ENCODE data around the gene TMEM164.
"Not testable (repeated sequence)": the region's sequence is repeated elsewhere in the genome, so short reads cannot be mapped to it uniquely, and the experiment has no call there.

Gene TMEM164

DNA sequence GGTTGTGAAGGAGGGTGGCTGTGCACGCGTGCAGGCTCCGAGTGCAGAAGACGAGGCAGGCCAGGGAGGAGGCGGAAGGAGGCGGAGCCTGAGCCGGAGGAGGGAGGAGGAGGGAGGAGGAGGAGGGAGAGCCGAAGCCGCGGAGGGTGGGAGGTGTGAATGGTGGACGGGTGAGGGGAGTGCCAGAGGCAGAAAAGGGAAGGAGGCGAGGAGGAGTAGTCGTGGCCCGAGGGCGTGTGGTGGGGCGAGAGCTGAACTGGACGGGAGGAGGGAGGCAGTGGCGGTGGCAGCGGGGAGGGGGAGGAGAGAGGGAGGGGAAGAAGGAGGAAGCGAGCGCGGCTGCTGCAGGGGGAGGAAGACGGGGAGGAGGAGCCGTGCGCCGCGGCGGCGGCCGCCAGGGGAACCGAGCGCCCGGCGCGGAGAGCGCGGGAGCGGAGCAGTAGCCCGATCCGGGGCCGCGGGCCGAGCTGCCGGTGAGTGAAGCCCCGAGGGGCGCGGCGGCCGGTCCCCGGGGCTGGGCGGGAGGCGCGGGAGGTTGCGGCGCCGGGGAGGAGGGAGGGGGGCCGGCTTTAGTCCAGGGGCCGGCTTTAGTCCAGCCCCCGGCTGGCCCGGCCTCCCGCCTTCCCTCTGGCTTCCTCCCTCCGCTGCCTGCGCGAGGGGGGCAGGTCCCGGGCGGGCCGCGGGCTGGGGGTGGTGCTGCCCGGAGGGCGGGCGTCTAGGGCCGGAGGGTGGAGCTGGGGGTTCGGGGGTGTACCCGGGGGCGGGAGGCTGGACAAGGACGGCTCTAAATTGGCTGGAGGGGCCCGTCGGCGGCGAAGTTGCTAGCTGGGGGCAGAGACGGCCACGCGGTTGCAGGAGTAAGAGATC, at the start of gene TMEM164:
Gene TMEM164, plus strand, starts transcription at position 815 of the 867 bp plus-strand sequence. CDS start 661 bp downstream, outside the sequence.
- peak; percentile 66 for DNase-seq (ENCODE audit: low read depth)

GRCh38 chrX:109954333-109954732, 48.6 kb upstream of the TMEM164 start:
- no peak for DNase-seq (ENCODE audit: low read depth)

DNA sequence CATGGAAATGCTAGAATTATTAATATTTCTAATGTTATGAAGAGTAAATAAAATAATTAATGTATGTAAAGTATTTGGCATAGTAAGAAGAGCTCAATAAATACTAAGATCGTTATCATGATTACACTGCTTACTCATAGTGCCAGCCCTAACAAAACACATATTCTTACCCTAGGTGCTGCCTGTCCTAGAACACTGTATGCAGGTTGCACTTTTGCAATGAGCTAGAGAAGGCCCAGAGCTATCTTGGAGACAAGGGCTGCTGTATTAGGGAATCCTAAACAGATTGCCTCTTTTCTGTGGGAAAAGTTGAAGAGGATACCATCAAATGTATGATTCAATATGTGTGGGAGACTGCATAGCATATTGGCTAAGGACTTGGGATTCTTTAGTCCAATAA, 48.0 kb upstream of the TMEM164 start:
- no peak for DNase-seq (ENCODE audit: low read depth)

DNA sequence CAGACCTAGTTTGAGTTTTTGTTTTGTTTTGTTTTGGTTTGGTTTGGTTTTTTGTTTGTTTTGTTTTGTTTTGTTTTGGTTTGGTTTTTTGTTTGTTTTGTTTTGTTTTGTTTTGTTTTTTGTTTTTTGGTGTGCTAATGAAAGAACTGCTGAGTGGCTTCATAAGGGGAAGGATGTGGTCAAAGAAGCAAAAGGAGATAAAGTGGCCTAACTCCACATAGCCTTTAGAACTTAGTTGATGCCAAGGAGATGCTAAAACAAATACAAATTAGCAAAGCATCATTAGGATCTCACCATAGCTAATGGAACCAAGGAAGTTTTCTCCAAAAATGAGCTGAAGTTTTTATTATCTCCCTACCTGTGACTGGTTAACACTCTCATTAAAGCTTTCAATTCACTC, 44.6 kb upstream of the TMEM164 start:
- no peak for DNase-seq (ENCODE audit: low read depth)

DNA sequence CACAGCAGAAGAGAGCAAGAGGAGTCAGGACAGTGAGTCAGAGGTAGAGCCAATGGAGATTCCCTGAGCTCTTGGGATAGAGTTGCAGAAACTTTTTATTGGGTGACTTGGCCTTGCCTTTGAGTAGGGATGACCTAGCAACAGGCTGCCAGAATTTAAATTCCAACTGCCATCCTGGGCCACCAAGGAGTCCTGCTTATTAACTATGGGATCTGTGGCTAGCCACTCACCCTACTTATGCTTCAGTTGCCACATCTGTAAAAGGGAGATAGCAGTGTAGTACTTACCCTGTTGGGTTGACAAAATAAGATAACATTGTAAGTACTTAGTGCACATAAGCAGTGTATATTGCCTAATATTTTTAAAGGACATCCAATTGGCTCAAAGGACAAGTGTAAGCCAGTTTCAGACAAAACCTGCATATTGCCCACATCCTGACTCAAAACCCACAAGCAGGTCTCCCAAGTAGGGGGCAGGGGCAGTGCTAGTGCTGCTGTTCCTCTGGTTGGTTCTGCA, 43.5 kb upstream of the TMEM164 start:
- DNase-seq (ENCODE audit: low read depth) = no peak

- no peak for DNase-seq (ENCODE audit: low read depth)
Measured at GRCh38 chrX:109964390-109964789, 38.5 kb upstream of the TMEM164 start.

DNA sequence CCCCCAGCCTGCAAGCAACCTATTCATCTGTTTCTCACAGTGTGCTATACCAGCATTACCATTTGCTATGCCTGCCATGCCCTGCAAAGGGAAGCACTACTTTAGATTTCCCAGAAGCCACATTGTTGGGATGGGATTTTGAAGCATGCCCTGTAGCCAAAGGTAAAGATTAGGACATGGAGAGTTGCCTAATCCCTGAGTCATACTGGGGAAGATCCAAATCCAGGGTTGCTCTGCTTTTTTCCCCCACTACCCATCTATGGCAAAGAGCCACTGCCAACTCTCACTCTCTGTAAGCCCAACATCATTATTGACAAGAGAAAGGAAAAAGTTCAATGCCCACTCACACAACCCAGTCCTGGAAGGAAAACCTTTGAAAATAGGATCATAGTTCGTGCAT, 36.7 kb upstream of the TMEM164 start:
- no peak for DNase-seq (ENCODE audit: low read depth)

DNA sequence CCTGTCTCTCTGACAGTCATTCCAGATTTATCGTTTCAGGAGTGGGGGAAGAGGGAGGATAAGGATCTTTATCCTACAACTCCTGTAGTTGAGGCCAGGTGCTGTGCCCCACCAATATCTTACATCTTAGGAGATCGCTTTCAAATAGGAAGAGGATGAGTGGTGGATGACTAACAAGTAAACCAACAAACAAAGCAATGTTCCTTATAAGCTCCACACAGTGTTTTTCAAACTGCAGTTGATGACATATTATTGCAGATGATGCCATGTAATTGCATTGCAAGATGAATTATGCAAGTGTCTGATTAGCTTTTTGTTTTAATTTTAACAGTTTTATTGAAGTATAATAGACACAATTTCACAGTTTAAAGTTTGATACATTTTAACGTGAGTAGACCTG, 35.8 kb upstream of the TMEM164 start:
- DNase-seq (ENCODE audit: low read depth) = no peak

DNA sequence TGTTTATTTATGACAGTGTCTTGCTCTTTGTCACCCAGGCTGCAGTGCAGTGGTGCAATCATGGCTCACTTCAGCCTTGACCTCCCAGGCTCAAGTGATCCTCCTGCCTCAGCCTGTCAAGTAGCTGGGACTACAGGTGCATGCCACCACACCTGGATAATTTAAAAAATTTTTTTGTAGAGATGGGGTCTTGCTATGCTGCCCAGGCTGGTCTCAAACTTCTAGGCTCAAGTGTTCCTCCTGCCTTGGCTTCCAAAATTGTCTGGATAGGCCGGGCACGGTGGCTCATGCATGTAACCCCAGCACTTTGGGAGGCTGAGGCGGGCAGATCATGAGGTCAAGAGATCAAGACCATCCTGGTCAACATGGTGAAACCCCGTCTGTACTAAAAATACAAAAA, 32.1 kb upstream of the TMEM164 start:
- DNase-seq (ENCODE audit: low read depth) = not testable (repeated sequence)

DNA sequence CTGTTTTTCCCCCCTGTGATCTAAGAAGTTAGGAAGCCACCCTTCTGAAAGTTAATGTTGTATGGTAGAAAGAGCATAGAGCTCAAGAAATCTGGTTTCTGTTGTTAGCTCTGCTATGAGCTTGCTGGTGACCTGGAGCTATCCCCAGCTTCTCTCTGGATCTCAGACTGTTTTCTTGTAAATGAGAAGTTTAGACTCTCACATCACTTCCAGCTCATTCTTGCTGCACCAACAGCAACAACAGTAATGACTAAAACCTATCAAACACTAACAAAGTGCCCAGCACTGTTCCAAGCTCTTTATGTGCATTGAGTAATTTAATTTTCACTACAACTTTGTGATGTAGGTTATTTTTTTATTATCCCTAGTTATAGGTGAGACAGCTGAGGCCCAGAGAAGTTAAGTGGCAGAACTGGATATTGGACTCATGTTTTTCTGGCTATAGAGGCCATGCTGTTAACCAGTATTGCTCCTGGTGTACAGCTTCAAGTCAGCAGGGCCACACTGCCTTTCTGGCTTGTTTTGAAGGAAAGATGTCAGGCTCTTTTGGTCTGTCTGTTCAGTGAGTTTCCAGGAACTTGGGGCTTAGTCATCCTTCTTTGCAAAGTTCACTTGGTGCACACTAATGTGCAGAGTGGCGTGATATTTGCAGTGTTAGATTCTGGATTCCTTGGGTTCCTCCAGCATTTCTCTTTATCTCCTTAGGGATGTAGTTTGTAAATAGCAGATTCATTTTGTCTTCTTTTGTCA, 27.8 kb upstream of the TMEM164 start:
- DNase-seq (ENCODE audit: low read depth) = no peak

- not testable (repeated sequence) for DNase-seq (ENCODE audit: low read depth)
Measured at GRCh38 chrX:109985210-109985609, 17.7 kb upstream of the TMEM164 start.

DNA sequence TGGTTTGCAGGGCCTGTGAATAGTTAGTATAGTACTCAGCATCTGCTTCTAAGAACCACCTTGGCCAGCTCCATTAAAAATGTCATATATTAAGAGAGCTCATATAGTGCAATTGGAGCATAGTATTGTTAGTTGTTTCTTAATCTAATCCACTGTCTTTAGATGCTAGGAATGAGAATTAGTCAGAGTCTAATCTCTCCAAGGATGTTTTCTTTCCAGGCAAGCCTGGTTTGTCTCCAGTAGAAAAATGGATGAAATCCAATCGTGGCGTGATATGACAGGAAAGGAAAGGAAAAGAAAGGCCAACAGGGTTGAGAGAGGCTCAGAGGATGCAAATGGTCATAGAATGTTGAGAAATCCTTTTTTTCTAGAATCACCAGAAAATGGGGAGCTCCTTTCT, 15.0 kb upstream of the TMEM164 start:
- DNase-seq (ENCODE audit: low read depth) = no peak

- no peak for DNase-seq (ENCODE audit: low read depth)
Measured at GRCh38 chrX:109990582-109991276, 12.2 kb upstream of the TMEM164 start.

- no peak for DNase-seq (ENCODE audit: low read depth)
Measured at GRCh38 chrX:109992203-109992602, 10.7 kb upstream of the TMEM164 start.

DNA sequence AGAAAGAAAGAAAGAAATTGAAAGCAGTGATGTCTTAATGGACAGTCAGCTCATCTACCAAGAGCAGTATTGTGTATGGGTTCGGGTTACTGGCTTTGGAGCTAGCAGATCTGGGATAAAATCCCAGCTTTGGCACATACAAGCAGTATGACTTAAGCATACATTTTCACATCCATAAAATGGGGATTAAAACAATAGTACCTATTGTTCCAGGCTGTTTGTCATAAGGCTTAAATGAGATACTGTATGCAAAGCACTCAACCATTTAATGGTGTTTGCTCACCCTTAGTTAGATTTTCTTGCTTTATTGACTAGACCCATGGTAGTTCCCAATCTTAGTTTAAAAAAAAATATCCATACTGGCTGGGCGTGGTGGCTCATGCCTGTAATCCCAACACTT, 7.8 kb upstream of the TMEM164 start:
- DNase-seq (ENCODE audit: low read depth) = no peak

DNA sequence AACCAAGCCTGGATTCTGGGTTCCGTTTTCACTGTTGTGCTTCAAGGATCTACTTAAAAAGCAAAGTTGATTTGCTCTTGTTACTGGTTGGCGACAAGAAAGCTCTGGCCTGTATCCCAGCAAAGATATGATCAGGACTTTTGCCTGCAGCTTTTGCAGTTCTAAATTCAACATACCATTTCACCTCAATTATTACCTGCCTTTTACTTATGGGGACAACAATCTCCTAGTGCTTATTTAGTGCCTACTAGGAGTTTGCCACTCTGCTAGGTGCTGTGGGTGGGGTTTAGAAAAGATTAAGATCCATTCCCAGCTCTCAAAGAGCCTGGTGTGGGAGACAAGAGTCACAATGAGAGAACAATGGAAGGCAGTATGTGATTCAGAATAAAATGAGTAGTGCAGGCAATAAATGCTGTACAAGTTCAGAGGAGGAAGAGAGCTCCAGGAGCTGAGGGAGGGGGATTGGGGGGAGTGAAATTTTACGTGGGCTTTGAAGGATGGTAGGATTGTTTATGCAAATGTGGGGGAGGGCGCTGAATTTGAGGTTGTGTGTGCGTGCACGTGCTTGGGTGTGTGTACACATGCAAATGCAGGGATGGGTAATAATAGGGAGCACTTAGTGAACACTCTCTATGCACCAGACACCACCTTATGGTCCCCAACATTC, 5.0 kb upstream of the TMEM164 start:
- DNase-seq (ENCODE audit: low read depth) = no peak

GRCh38 chrX:110000000-110000399, 2.9 kb upstream of the TMEM164 start:
- no peak for DNase-seq (ENCODE audit: low read depth)

GRCh38 chrX:110000847-110001713, 1.8 kb upstream of the TMEM164 start:
- no peak for DNase-seq (ENCODE audit: low read depth)

DNA sequence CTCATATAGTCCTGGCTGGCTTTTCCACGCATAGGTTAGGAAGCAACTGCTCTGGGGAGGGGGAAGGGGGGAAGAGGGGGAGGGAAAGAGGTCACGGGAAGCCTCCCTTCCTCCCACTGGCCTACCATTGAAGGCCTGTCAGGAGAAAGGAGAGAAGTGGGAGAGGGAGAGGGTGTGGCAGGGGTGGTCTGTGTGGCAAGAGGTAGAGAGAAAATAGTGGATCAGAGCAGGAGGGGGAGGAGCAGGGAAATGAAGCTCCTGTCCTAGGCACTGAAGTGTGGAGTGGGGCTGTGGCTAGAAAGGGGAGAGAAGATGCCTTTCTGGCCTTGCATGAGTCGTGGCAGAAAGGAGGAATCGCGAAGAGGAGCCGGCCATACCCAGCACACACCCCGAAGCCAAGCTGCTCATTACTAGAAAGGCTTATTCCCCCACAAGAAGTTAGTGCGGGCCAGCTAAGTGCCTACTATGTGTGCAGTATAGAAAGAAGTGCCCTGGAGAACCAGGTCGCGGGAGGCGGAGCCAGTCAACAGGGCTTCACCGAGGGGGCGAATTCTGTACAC, 1.1 kb upstream of the TMEM164 start:
- DNase-seq (ENCODE audit: low read depth) = no peak
